ENCODE results near the gene OR56A1.

The OR56A1 gene

DNA sequence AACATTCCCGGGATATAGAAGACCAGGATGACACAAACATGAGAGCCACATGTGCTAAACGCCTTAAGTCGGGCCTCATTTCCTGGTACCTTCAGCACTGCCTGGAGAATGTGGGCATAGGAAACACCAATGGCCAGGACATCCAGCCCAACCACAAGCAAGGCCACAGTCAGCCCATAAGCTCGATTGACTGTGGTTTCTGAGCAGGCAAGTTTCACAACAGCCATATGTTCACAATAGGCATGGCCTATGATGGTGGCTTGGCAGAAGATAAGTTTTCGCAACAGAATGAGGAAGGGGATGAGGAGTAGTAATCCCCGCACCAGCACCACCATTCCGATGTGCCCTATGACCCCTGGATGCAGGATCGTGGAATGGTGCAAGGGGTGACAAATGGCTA is 26.9 kb upstream of the OR56A1 start:
- H3K4me3 ChIP-seq (ENCODE audit: low read depth, low read length) = no peak overlapping the region
- TF ChIP-seq, protein P1, sequence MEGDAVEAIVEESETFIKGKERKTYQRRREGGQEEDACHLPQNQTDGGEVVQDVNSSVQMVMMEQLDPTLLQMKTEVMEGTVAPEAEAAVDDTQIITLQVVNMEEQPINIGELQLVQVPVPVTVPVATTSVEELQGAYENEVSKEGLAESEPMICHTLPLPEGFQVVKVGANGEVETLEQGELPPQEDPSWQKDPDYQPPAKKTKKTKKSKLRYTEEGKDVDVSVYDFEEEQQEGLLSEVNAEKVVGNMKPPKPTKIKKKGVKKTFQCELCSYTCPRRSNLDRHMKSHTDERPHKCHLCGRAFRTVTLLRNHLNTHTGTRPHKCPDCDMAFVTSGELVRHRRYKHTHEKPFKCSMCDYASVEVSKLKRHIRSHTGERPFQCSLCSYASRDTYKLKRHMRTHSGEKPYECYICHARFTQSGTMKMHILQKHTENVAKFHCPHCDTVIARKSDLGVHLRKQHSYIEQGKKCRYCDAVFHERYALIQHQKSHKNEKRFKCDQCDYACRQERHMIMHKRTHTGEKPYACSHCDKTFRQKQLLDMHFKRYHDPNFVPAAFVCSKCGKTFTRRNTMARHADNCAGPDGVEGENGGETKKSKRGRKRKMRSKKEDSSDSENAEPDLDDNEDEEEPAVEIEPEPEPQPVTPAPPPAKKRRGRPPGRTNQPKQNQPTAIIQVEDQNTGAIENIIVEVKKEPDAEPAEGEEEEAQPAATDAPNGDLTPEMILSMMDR (IDR thresholded peaks at IDR 0.05; ENCODE audit: insufficient read depth, low read depth, low read length, missing control alignments) = no peak
- DNase-seq (ENCODE audit: low read depth) = no peak

DNA sequence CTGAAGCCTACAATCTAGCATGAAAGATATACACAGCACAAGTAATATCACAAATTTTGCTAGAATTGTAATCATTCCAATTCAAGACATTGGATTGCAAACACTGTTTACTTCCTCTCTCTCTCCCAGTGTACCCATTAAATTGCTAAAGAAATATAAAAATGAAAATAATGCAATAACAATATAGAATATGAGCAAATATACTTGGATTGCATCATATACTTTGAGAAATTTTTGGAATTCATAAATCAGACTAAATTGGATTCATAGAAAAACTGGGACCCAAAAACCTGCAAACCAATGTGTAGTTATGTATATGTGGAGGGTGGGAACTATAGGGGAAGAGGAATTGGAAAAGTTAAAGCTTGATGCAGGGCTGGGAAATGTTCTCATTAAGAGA is 25.0 kb upstream of the OR56A1 start:
- TF ChIP-seq, protein P1 (IDR thresholded peaks at IDR 0.05; ENCODE audit: insufficient read depth, low read depth, low read length, missing control alignments) = no peak
- no peak for DNase-seq (ENCODE audit: low read depth)
- H3K4me3 ChIP-seq (ENCODE audit: low read depth, low read length) = no peak overlapping the region

GRCh38 chr11:6052374-6052773 is 21.8 kb upstream of the OR56A1 start:
- TF ChIP-seq, protein P1 (IDR thresholded peaks at IDR 0.05; ENCODE audit: insufficient read depth, low read depth, low read length, missing control alignments) = no peak
- H3K4me3 ChIP-seq (ENCODE audit: low read depth, low read length) = no peak overlapping the region
- no peak for DNase-seq (ENCODE audit: low read depth)

- H3K4me3 ChIP-seq (ENCODE audit: low read depth, low read length) = no peak overlapping the region
- TF ChIP-seq, protein P1 (IDR thresholded peaks at IDR 0.05; ENCODE audit: insufficient read depth, low read depth, low read length, missing control alignments) = no peak
- no peak for DNase-seq (ENCODE audit: low read depth)
These were observed 10.3 kb upstream of the OR56A1 start for GRCh38 chr11:6040874-6041273.

- TF ChIP-seq, protein P1 (IDR thresholded peaks at IDR 0.05; ENCODE audit: insufficient read depth, low read depth, low read length, missing control alignments) = no peak
- DNase-seq (ENCODE audit: low read depth) = no peak
These were observed 3.1 kb downstream of the OR56A1 start for GRCh38 chr11:6027501-6027900.

DNA sequence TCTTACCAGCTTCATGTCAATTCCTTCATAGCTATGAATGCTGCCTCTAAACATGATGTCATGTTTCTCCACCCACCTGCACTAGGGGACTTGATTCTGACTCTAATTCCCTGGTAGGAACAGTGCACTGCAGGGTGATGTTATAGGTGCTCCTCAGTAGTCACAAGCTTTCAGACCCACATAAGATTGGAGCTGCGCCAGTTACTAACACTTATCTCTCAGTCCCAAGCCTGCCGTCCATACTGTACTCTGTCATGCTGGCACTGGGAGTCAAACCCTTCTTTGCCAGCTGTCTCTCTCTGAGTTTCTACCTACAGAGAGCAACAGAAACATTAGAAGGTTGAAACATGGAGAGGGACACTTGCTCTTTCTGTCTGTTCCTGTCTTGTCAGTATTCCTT is 5.5 kb downstream of the OR56A1 start:
- TF ChIP-seq, protein P1 (IDR thresholded peaks at IDR 0.05; ENCODE audit: insufficient read depth, low read depth, low read length, missing control alignments) = no peak
- DNase-seq (ENCODE audit: low read depth) = no peak
- no peak overlapping the region for H3K4me3 ChIP-seq (ENCODE audit: low read depth, low read length)

More at GRCh38 chr11:6027501-6027900, 3.1 kb downstream of the OR56A1 start:
- H3K4me3 ChIP-seq (ENCODE audit: low read depth, low read length) = no peak overlapping the region

DNA sequence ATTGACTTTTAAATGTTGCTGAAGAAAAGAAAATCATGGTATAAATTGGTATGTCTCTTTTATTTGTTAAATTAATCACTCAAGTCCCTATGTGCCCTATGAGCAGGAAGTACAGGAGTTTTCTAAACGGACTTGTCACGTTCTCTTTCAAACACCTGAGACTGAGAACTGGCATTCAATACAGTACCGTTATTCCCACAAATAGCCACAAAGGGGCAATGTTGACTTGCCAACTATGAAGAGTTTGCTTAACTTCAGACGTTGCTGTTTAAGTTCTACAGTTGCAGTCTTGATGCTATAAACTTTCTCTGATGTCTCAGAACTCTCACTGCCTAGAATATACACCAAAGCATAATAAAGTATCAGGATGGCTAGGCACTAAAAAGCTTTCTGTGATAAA is 7.6 kb downstream of the OR56A1 start:
- peak; percentile 49 for DNase-seq (ENCODE audit: low read depth)
- TF ChIP-seq, protein P1 (IDR thresholded peaks at IDR 0.05; ENCODE audit: insufficient read depth, low read depth, low read length, missing control alignments) = peak; percentile 49
- no peak overlapping the region for H3K4me3 ChIP-seq (ENCODE audit: low read depth, low read length)
